Peyer's patch (tissue), 4 donors: ENCODE measurements around the gene FGF5. TPM values are rescaled to one million over a fixed set of nuclear protein-coding genes. Genes with fewer than 3 reads are reported as not detected.

Experiments used
- DNase-seq, 3 donors: peaks; one replicate each; pipeline ENCODE4 v3.0.0-alpha.2; 2017 to 2019
- H3K27ac ChIP-seq, 4 donors: fragments of 200-600 bp; sonication (generic); one replicate each; pipeline ENCODE4 v1.5.1; 2016 to 2019
- H3K27me3 ChIP-seq, 2 donors: fragments of 200-600 bp; sonication (generic); one replicate each; pipeline ENCODE4 v1.5.1; 2019
- H3K36me3 ChIP-seq, 3 donors: fragments of 200-600 bp; sonication (generic); one replicate each; pipeline ENCODE4 v1.5.1; 2016 to 2019
- H3K4me1 ChIP-seq, 4 donors: fragments of 200-600 bp; sonication (generic); one replicate each; pipeline ENCODE4 v1.5.1; 2016 to 2019
- H3K4me3 ChIP-seq, 4 donors: fragments of 200-600 bp; sonication (generic); 1 replicate in 3 of 4; 2 replicates in 1 of 4; pipeline ENCODE4 v1.5.1; 2016 to 2019; ENCODE audit warnings: mild to moderate bottlenecking in 1 of 4
- H3K9me3 ChIP-seq, 4 donors: fragments of 200-600 bp; sonication (generic); one replicate each; pipeline ENCODE4 v1.5.1; 2016 to 2019; ENCODE audit warnings: mild to moderate bottlenecking in 1 of 4
- POLR2A ChIP-seq, 2 donors: fragments of 450-650 bp; IDR thresholded peaks; one replicate each; pipeline ENCODE4 v1.5.1; 2017; ENCODE audit warnings: antibody characterized with exemption in 2 of 2, mild to moderate bottlenecking in 2 of 2, moderate library complexity in 2 of 2
- total RNA-seq, 4 donors: library from RNA; depleted of rRNA; stranded (reverse); fragments of >200 nt; gene quantifications; one replicate each; pipeline ENCODE4 v1.1.0, GENCODE V29; 2016
- TF ChIP-seq, protein P1 (sequence below), 6 experiments: fragments of 450-650 bp in 4 of 6; fragments of 200-600 bp in 2 of 6; sonication (generic) in 1 of 6; IDR thresholded peaks; one replicate each; pipeline ENCODE4 v1.5.1; 2017 to 2019; ENCODE audit warnings: antibody characterized with exemption in 6 of 6, mild to moderate bottlenecking in 3 of 6, moderate library complexity in 1 of 6

The FGF5 gene
- total RNA-seq, 4 donors from 2014 or later = not detected

DNA sequence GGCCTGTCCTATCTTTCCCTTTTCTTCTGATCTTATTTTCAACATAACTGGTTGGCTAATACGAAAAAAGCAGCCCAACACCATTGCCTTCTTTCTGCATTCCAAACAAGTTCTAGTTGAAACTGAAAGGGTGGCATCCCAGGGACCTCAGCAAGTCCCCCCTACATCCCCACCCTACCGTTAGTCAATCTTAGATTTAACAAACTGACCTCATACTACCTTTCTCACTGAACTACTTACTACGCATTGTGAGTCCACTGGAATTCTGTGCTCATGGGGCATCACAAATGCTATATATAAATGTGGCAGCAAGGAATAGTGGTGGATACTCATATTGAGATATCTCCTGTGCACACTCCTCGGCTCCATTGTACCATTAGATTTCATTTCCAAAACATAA, 33.1 kb upstream of the FGF5 start:
- DNase-seq = no peak
- Histone ChIP-seq H3K4me1 (no peaks in the 10 kb centered on the region), H3K36me3 (no peaks in the 10 kb centered on the region), H3K9me3 (no peaks in the 10 kb centered on the region), H3K4me3 (no peak overlapping the region), H3K27me3 (no peaks in the 10 kb centered on the region), H3K27ac (no peak overlapping the region)
- TF ChIP-seq POLR2A (IDR thresholded peaks at IDR 0.05) = no peak
- TF ChIP-seq, protein P1, sequence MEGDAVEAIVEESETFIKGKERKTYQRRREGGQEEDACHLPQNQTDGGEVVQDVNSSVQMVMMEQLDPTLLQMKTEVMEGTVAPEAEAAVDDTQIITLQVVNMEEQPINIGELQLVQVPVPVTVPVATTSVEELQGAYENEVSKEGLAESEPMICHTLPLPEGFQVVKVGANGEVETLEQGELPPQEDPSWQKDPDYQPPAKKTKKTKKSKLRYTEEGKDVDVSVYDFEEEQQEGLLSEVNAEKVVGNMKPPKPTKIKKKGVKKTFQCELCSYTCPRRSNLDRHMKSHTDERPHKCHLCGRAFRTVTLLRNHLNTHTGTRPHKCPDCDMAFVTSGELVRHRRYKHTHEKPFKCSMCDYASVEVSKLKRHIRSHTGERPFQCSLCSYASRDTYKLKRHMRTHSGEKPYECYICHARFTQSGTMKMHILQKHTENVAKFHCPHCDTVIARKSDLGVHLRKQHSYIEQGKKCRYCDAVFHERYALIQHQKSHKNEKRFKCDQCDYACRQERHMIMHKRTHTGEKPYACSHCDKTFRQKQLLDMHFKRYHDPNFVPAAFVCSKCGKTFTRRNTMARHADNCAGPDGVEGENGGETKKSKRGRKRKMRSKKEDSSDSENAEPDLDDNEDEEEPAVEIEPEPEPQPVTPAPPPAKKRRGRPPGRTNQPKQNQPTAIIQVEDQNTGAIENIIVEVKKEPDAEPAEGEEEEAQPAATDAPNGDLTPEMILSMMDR (IDR thresholded peaks at IDR 0.05) = no peak

DNA sequence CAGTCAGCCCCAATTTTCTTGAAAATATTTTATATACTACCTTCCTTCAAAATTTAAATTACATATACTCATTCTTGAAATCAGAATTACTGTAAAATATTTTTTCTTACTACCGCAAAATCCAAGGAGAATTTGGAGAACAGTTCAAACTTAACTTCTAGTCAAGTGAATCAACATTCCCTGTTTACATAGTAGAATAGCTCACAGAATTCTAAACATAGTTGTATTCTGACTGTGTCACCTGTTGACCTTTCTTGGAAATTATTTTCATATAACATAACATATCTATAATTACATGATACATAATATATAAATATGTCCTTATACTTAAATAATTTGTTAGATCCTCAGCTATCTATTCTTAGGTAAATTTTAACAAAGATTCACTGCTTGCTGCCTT, 31.0 kb upstream of the FGF5 start:
- TF ChIP-seq, protein P1 (IDR thresholded peaks at IDR 0.05) = no peak
- no peak for TF ChIP-seq POLR2A (IDR thresholded peaks at IDR 0.05)
- Histone ChIP-seq H3K9me3 (no peaks in the 10 kb centered on the region), H3K4me3 (no peak overlapping the region), H3K27ac (no peak overlapping the region), H3K27me3 (no peaks in the 10 kb centered on the region), H3K36me3 (no peaks in the 10 kb centered on the region), H3K4me1 (no peaks in the 10 kb centered on the region)
- DNase-seq = no peak

DNA sequence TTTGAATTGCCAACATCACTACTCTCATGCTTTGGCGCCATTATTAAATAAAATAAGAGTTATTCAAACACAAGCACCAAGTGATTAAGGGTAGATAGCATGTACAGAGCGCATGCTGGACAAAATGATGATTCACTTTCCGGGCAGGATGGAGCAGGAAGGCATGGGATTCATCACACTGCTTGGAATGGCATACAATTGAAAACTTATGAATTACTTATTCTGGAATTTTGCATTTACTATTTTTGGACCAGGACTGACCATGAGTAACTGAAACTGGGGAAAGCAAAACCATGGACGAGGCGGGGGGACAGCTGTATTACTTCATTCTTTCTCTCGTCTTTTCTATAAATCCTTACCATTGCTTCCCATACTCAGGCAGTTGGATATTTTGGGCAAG, 28.5 kb upstream of the FGF5 start:
- Histone ChIP-seq H3K27ac (no peak overlapping the region), H3K9me3 (no peaks in the 10 kb centered on the region), H3K4me3 (no peak overlapping the region), H3K36me3 (no peaks in the 10 kb centered on the region), H3K27me3 (no peaks in the 10 kb centered on the region), H3K4me1 (no peaks in the 10 kb centered on the region)
- no peak for TF ChIP-seq POLR2A (IDR thresholded peaks at IDR 0.05)
- TF ChIP-seq, protein P1 (IDR thresholded peaks at IDR 0.05) = no peak
- DNase-seq = no peak

DNA sequence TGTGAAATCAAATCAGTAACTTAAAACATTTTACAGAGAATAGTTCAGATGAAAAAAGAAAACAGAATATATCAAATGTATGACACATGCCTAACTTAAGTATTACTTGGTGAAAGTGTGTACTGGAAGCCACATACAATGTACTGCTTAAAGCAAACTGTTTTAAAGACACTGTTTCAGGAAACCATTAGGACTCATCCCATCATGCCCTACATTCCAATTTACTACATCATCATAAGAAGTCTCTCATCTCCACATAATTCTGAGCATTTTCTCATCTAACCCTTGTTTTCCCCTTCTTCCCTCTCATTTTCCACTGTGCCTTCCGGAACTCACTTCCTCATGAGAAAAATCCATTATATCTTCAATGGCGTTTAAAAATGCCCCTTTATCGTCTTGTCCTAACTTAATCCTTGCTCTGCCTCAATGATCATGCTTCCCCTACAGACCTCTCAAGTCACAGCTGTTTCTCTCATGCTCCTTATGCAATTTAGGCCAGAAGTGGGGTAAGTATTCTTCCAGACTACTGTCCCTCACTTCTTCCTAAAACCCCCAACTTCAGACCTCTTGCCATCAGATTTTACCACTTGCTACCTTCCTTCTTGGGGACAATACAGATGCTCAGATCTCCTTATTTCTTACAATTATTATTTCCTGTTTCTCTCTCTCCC, 26.8 kb upstream of the FGF5 start:
- no peaks in the 10 kb centered on the region for H3K4me1 ChIP-seq
- H3K9me3 ChIP-seq = no peaks in the 10 kb centered on the region
- H3K4me3 ChIP-seq = no peak overlapping the region
- TF ChIP-seq, protein P1 (IDR thresholded peaks at IDR 0.05) = no peak
- TF ChIP-seq POLR2A (IDR thresholded peaks at IDR 0.05) = no peak
- H3K27me3 ChIP-seq = no peaks in the 10 kb centered on the region
- no peak for DNase-seq
- no peaks in the 10 kb centered on the region for H3K36me3 ChIP-seq
- H3K27ac ChIP-seq = no peak overlapping the region

DNA sequence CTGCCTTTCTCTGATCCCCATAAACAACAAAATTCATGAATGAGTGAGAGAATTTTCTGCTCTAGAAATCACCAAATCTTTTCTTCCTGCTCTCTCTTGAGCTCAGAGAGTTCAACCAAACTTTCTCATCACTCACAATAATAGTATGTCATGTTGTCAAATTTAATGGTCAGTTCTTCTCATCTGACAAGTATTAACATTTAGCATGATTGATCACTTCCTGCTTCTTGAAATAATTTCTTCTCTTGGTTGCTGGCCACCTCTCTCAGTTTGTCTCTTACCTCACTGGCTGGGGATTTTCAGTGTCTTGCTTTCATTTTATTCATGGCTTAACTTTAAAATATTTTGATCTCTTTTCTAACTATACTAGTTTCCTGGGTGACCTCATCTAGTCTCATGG, 25.5 kb upstream of the FGF5 start:
- DNase-seq = no peak
- Histone ChIP-seq H3K27ac (no peak overlapping the region), H3K27me3 (no peaks in the 10 kb centered on the region), H3K4me1 (no peaks in the 10 kb centered on the region), H3K9me3 (no peaks in the 10 kb centered on the region), H3K4me3 (no peak overlapping the region), H3K36me3 (no peaks in the 10 kb centered on the region)
- TF ChIP-seq POLR2A (IDR thresholded peaks at IDR 0.05) = no peak
- TF ChIP-seq, protein P1 (IDR thresholded peaks at IDR 0.05) = no peak
